HG03558 (cell line): ENCODE data around the gene TOMM20.
A peak's percentile ranks its signal among the peaks of the same experiment; 100 is the strongest.
"Not testable (repeated sequence)": the region's sequence is repeated elsewhere in the genome, so short reads cannot be mapped to it uniquely, and the experiment has no call there.

Experiments used
- ATAC-seq: cut with Tn5 transposase; IDR thresholded peaks from one replicate; pipeline ENCODE4 v1.9.1; 2021; ENCODE audit warnings: moderate number of reproducible peaks; ENCODE audit not compliant: unreplicated experiment; ENCODE audit errors: extremely low read depth

The TOMM20 gene

GRCh38 chr1:235128456-235129328 is at the start of gene TOMM20:
TOMM20 (minus strand) TSS chr1:235128837; CDS start chr1:235128715, 122 bp downstream.
- peak; percentile 89 for ATAC-seq

- ATAC-seq, result no peak
Observed at GRCh38 chr1:235176486-235176885, 47.8 kb upstream of the TOMM20 start.

GRCh38 chr1:235169986-235170385 is 41.3 kb upstream of the TOMM20 start:
- ATAC-seq, result no peak

- ATAC-seq, result no peak
Observed at GRCh38 chr1:235168375-235168774, 39.7 kb upstream of the TOMM20 start.

GRCh38 chr1:235161685-235162327 is 33.2 kb upstream of the TOMM20 start:
- no peak for ATAC-seq

GRCh38 chr1:235160957-235161684 is 32.5 kb upstream of the TOMM20 start, which contains the start of gene RBM34:
RBM34 (minus strand) TSS chr1:235161250; CDS start chr1:235161226, 24 bp downstream.
- ATAC-seq, result peak; percentile 71

- ATAC-seq, result peak; percentile 15
Observed at GRCh38 chr1:235160383-235160956, 31.8 kb upstream of the TOMM20 start.

GRCh38 chr1:235159930-235160329 is 31.3 kb upstream of the TOMM20 start:
- not testable (repeated sequence) for ATAC-seq

- not testable (repeated sequence) for ATAC-seq
Observed at GRCh38 chr1:235159284-235159683, 30.6 kb upstream of the TOMM20 start.

- no peak for ATAC-seq
Observed at GRCh38 chr1:235158680-235159079, 30.0 kb upstream of the TOMM20 start.

GRCh38 chr1:235157150-235157549 is 28.5 kb upstream of the TOMM20 start:
- ATAC-seq, result no peak

- no peak for ATAC-seq
Observed at GRCh38 chr1:235156740-235157139, 28.1 kb upstream of the TOMM20 start.

- no peak for ATAC-seq
Observed at GRCh38 chr1:235156265-235156664, 27.6 kb upstream of the TOMM20 start.

GRCh38 chr1:235152235-235152634 is 23.6 kb upstream of the TOMM20 start:
- no peak for ATAC-seq

- ATAC-seq, result no peak
Observed at GRCh38 chr1:235151033-235151432, 22.4 kb upstream of the TOMM20 start.

- ATAC-seq, result no peak
Observed at GRCh38 chr1:235149824-235150223, 21.2 kb upstream of the TOMM20 start.

GRCh38 chr1:235147269-235147668 is 18.6 kb upstream of the TOMM20 start:
- no peak for ATAC-seq

- ATAC-seq, result no peak
Observed at GRCh38 chr1:235145639-235146038, 17.0 kb upstream of the TOMM20 start.

GRCh38 chr1:235142991-235143390 is 14.4 kb upstream of the TOMM20 start:
- no peak for ATAC-seq

- ATAC-seq, result no peak
Observed at GRCh38 chr1:235139315-235139714, 10.7 kb upstream of the TOMM20 start.
